GM19025 (cell line): ENCODE data around the gene CASTOR2.
A peak's percentile ranks its signal among the peaks of the same experiment; 100 is the strongest.
"Not testable (repeated sequence)": the region's sequence is repeated elsewhere in the genome, so short reads cannot be mapped to it uniquely, and the experiment has no call there.

Experiments used
- ATAC-seq: cut with Tn5 transposase; IDR thresholded peaks from one replicate; pipeline ENCODE4 v1.9.1; 2021; ENCODE audit warnings: mild to moderate bottlenecking, low read depth, moderate library complexity; ENCODE audit not compliant: unreplicated experiment

The CASTOR2 gene

DNA sequence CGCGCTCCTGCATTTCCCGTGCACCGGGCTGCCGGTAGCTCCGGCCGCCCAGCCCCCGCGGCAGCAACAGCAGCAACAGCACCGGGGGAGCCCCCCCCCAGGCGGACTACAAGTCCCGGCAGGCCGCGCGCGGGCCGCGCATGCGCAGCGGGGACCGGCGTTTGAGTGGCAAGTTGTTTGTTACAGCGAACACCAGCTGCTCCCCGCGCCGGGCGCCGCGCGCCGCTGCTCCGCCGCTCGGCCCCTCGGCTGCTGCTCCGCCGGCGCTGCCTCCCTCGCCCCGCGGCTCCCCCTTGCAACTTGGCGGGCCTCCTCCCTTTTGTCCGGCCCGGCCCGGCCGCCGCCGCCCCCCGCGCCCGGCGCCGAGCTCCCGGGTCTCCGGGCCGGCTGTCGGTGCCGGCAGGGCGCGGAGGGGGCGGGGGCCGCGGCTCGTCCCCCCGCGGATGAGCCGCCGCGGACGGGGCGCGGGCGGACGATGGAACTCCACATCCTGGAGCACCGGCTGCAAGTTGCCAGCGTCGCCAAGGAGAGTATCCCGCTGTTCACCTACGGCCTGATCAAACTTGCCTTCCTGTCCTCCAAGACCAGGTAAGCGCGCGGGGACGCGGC lies at the start of gene CASTOR2:
Gene CASTOR2, plus strand, starts transcription at position 195 of the 609 bp plus-strand sequence. Its CDS starts 281 bp downstream, at position 476.
- peak; percentile 92 for ATAC-seq

DNA sequence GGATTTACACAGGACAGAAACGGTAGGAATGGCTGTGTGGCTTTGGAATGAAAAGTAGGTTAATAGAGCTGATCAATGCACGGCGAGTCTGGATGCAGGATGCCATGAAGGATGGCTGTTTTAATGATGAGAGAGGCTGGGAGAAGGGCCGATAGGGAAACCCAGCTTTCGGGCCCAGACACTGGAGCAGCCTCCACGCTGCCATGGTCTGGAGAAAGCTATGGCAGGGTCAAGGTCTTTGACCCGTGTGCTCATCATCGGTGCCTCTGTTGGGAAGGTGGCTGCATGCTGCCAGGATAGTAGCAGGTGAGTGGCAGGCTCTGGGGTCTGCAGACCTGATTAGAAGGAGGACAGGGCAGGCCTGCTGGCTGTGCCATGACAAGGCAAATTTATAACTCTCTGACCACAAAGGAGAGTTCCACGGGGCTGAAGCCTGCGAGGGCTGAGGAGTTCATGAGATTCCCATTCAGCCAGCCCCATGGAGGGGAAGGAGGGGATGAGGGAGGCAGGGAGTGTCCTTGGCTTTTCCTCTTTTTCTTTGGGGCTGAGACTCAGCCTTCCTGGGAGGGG lies 42.1 kb upstream of the CASTOR2 start:
- ATAC-seq: not testable (repeated sequence)

DNA sequence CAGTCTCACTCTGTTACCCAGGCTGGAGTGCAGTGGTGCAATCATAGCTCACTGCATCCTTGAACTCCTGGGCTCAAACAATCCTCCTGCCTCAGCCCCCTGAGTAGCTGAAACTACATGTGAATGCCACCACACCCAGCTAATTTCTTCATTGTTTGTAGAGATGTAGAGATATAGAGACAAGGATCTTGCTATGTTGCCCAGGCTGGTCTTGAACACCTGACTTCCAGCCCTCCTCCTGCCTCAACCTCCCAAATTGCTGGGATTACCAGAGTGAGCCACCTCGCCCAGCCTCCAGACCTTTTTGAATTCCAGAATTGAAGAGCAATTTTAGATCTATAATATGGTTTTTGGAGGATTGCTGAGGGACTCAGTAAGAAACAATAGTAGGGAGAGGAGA lies 40.9 kb upstream of the CASTOR2 start:
- ATAC-seq: not testable (repeated sequence)

DNA sequence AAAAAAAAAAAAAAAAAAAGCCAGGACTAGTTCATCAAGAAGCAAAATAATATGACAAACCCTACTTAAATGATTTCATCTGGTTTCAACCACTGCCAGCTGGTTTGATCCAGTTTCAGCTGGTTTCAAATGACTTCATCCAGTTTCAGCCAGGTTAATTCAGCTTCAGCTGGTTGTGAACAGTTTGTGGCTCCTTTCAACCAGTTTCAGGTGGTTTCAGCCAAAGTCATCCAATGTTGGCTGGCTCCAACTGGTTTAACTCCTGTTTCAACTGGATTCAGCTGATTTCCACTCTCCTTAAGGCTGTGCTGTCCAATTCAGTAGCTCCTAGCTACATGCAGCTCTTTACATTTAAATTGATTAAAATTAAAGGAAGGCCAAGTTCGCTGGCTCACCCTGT lies 37.5 kb upstream of the CASTOR2 start:
- not testable (repeated sequence) for ATAC-seq

DNA sequence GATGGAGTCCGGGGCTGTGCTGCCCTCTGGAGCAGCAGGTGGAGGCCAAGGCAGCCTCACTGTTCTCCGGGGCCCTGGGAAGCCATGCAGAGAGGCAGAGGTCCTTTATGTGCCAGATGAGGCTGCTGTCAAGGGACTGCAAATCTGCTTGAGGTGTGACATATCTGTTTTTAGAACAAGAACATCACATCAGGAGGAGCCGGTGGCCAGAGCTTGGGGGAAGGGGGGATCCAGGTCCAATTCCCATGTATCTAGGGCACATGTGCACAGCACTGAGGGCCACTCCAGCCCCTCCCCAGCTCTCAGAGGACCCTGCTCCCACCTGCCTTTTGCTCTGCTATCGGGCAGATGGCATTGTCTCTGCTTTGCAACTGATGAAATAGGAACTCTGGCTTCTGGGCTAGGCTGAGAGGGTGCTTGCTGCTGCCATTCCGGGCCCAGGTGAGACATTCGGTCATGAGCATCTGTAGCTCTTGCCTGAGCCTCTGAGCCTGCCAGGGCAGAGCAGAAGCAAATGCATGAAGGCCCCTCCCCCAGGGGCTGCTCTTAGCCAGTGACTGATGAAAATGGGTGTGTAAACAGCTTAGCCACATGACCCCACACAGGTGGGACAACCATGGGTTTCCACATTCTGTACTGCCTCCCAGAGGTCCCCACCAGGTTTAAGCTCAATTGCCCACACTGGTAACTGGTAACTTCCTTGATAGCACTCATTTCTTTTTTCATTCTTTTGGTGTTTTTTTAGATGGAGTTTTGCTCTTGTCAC lies 32.8 kb upstream of the CASTOR2 start:
- ATAC-seq: not testable (repeated sequence)

DNA sequence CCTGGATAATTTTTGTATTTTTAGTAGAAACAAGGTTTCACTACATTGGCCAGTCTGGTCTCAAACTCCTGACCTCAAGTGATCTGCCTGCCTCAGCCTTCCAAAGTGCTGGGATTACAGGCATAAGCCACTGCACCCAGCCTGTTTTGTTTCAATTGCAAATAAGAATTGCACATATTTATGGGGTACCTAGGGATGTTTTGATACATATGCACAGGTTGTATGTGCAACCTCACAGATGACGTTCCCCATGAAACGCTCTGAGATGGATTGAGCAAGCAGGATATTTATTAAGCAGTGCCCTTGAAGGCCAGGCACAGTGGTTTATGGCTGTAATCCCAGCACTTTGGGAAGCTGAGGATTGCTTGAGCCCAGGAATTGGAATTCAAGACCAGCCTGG lies 25.1 kb upstream of the CASTOR2 start:
- not testable (repeated sequence) for ATAC-seq

DNA sequence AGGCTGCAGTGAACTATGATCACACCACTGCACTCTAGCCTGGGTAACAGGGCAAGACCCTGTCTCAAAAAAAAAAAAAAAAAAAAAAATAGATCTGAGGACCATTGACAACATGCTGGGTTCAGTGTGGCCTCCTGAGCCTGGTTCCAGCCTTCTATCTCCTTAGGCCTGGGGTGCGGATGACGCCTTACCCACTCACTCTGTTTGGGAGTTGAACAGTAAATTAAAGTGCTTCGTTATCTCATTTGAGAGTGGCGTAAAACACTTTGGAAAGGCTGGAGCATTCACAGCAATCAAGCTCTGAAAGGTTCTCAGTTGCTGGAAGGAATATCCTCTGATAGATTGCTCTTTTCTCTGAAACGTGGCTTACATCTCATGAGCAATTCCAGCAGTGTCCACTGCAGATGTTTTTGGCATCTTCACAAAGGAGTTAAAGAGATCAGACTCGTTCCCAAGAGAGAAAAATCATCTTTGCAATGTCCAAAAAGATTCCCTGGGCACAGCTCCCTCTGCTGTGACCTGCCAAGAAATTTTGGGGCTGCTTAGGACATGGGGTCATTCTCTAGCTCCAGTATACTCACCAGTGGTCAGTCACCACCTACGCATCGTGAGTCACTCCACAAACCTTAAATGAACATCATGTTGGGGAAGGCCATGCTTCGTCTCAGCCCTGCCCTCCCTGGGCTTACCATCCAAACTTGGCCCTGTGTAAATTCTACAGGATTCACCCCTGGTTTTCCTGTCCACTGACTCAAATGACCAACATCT lies 23.0 kb upstream of the CASTOR2 start:
- not testable (repeated sequence) for ATAC-seq

DNA sequence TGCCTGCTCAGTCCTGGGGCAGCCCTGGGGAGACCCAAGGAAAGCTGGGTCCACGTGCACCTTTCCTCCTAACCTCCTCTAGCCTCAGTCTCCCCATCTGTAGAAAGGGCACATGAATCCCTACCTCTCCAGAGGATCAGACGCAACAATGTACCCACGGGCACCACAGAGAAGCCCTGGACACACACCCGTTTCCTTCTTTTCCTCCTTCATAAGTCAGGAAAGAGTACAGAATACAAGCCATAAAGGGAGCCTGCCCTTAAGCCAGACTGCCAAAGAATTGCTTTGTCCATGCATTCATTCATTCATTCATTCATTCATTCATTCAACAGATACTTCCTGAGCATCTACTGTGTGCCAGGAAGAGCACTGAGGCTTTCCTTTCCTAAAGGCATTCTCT lies 20.6 kb upstream of the CASTOR2 start:
- ATAC-seq: not testable (repeated sequence)

DNA sequence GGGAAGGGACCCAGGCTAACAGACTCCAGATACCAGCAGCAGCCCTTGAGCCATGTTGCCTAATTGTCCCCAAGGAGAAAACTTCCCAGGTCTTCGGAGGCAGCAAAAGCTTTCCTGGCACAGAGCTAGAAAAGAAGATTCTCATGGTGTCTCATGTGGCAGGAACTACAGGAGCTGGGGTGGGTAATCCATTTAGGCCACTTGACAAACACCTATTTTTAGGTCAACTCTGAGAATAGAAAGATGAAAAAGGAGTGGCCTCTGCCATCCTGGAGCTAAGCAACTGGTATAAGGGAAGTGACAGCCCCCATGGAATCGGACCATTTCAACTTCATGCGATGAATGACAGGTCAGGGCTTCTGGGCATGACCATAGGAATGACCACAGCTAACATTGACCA lies 16.8 kb upstream of the CASTOR2 start:
- not testable (repeated sequence) for ATAC-seq

DNA sequence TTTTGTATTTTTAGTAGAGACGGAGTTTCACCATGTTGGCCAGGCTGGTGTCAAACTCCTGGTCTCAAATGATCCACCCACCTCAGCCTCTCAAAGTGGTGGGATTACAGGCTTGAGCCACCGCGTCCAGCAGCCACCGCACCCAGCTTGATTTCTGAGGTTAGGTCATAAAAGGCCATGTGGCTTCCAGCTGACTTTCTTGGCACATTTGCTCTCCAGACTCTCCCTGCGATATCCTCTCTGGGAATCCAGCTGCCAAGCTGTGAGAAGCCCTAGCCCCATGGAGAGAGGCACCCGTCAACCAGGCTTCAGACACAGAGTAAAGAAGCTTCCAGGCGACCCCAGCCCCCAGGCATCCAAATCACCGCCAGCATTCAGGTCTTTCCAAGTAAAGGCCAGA lies 10.7 kb upstream of the CASTOR2 start:
- ATAC-seq: not testable (repeated sequence)

DNA sequence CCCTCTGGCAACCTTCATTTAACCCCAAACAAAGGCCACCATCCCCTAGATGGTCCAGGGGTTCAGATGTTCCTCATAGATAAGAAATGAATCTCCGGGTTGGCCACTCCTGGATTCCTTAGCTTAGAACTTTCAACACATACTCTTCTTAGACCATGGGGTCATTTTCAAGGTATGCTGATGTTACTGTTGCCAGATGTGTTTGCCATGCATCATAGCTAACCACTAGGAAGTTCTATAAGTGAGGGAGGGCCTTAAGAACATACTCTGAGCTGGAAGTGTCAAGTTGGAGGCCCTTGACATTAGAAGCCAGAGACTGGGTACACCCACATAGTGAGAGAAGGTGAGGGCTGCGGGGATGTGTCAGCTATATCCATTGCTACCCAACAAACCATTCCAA lies 6.2 kb upstream of the CASTOR2 start:
- not testable (repeated sequence) for ATAC-seq

DNA sequence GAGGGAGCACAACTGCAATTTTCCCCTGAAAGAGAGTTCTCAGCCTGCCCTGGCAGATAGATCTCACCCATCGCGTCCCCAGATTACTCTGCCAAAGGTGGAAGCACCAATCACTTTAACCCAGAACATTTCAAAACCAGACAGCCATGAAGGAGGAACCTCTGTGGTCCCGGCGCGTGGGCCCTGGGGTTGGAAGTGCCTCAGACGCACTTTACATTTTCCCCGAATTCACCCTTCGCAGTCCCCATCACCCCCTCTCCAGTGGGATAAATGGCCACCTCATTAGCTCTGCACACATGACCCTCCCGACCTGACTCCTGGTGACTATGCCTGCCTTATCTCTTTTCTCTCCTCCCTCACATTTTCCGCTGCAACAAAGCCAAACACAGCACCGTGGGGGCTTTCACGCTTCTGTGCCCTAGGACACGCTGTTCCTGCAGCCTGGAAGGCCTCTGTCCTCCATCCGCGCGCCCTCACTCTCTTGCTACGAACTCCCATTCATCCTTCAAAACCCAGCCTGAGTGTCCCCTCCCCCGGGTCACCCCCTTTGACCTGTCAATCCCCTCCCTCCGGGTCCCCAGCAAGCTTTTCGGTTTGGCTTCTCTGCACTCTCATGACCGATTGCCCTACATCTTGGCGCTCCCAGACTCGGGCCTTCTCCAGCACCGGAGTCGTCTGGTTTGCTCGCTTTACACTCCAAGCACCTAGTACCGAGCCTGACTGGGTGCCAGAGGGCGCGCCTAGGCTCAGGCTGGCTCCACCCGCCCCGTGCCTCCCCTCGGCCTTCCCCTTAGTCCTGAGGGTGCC lies 598 bp upstream of the CASTOR2 start:
- ATAC-seq: not testable (repeated sequence)

DNA sequence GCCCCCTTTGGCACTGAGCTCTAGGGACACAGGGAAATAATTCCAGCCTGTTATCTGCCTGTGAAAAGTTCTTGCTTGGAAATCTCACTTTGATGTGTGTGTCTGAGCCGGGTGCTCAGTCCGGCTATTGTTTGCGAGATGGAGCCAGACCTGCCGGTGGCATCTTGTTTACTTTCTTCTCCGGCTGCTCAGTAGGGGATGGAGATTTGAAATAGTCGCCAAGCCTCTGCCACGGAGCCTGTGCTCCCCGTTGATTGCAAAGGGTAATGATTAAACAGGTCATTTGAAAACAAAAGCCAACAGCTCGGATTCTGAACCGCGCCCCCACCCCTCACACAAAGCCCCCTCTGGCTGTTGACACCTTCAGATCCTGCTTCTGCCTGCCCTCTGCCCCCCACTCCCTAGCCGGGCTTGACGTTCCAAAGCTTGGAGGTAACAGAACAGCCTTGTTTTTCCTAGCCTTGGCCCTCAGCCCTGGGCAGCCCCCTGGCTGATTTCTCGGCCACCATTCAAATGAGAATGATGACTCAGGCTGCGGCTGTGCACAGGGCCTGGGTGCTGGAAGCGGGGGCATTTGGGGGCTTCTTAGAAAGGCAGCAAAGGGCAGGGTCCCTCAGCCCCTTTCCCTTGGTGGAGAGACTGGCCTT lies 1.8 kb downstream of the CASTOR2 start:
- not testable (repeated sequence) for ATAC-seq

DNA sequence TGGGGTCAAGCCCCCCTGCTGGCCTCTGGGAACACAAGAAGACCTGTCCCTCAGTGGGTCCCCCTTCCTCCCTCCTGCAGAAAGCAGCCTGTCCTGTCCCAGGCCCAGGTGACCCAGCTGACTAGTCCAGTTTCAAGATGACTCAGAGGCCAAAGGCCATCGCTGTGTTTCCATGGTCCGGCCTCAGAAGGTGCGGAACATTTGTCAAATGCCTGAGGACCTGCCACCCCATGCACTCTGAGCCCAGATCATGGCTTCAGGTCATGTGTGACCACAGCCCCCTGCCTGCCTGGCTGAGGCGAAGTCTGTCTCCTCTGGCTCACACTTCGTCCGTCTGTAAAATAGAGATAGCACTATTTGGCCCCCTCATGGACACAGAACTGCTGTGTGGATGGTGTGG lies 2.4 kb downstream of the CASTOR2 start:
- ATAC-seq: not testable (repeated sequence)

DNA sequence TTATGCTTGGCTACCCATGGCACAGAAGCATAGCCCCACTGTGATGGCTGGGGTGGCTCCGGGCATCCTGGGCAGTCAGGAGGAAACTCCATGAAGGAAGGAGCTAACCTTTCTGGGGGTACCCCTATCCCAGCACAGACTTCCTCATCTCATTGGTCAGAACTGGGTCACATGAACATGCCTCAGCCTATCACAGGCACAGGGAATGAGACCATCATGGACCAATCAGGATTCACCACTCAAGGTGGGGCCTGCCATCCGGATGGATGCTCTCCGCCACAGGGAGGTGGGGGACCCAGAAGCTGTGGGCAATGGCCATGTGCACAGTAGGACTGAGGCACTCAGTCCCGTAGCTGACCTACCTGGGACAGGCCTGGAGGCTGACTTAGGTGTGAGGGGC lies 6.9 kb downstream of the CASTOR2 start:
- ATAC-seq: not testable (repeated sequence)

DNA sequence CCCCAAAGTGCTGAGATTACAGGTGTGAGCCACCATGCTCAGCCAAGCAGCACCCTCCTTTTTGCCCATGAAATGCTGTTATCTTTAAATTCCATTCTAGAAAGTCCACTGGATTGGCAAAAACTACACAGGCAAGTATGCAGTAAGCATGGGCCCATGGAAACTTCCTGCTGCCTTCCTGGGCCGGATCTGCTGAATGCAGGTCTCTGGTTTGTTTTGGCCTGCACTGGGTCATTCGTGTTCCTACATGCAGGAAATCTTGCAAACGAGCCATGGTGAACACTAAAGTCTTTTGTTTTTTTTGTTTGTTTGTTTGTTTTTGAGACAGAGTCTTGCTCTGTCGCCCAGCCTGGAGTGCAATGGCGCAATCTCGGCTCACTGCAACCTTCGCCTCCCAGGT lies 7.9 kb downstream of the CASTOR2 start:
- not testable (repeated sequence) for ATAC-seq

DNA sequence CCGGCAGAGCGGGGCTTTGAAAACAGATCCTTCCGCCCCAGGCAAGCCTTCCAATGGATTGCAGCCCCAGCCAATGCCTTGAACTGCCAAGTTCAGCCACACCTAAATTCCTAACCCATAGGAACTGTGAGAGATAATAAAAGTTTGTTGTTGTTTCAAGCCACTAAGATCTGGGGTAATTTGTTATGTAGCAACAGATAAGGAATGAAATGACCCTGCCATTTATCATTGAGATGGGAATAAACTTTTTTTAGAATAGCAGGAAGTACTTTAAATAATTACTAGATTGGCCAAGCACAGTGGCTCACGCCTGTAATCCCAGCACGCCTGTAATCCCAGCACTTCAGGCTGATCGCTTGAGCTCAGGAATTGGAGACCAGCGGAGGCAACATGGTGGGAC lies 11.5 kb downstream of the CASTOR2 start:
- not testable (repeated sequence) for ATAC-seq

DNA sequence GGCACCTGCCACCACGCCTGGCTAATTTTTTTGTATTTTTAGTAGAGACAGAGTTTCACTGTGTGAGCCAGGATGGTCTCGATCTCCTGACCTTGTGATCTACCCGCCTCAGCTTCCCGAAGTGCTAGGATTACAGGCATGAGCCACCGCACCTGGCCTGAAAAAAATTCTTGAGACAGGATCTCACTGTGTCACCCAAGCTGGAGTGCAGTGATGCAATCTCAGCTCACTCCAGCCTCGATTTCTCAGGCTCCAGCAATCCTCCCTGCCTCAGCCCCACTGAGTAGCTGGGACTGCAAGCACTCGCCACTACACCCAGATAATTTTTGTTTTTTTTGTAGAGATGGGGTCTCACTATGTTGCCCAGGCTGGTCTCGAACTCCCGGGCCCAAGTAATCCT lies 13.0 kb downstream of the CASTOR2 start:
- not testable (repeated sequence) for ATAC-seq

DNA sequence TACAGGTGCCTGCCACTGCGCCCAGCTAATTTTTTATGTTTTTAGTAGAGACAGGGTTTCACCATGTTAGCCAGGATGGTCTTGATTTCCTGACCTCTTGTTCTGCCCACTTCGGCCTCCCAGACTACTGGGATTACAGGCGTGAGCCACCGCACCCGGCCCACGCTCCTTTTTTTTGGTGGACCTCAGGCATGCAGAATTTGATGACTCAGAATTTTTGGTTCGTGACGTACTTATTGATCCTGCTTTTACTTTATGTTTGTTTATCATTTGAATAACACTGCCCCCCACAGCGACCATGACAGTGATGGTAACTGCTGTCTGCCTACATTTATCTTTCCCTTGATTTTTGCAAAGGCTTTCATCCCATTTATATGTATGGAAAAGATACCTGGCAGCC lies 23.9 kb downstream of the CASTOR2 start:
- ATAC-seq: not testable (repeated sequence)

DNA sequence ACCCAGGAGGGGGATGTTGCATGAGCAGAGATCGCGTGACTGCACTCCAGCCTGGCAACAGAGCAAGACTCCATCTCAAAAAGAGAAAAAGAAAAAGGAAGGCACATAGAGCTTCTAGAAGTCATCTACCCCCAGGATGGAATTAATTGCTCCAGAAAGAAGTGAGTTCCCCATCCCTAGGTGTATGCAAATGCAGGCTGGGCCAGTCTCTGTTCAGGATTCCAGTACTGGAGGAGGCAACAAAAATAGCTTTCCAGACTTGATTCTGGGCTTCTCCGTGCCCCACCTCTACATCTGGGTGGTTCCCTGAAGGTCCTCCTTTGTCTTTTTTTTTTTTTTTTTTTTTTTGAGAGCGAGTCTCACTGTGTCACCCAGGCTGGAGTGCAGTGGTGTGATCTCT lies 28.6 kb downstream of the CASTOR2 start:
- no peak for ATAC-seq
